GM12878 (cell line): ENCODE results near the gene EXOC3L1. TPM values are rescaled to one million over a fixed set of nuclear protein-coding genes. Genes with fewer than 3 reads are reported as not detected.
A peak's percentile ranks its signal among the peaks of the same experiment; 100 is the strongest.

Experiments used
- ATAC-seq: fragments of 200-7000 bp; cut with Tn5 transposase; 3 replicates; pipeline ENCODE4 v1.9.1; 2020; ENCODE audit warnings: mild to moderate bottlenecking, moderate library complexity
- BruUV-seq: library from RNA; stranded (reverse); fragments of 400-500 nt; replicated peaks from 2 replicates; lab custom pipeline; 2021; lab: Mats Ljungman, UMichigan
- CTCF ChIA-PET: fragments of 300-600 bp; sonication (Branson Sonifier 250); formaldehyde crosslinking; extraction: SDS; loops from one replicate; lab custom pipeline; 2021; ENCODE audit warnings: inconsistent platforms; lab: Yijun Ruan, JAX
- POLR2A ChIA-PET: fragments of 350-600 bp; formaldehyde crosslinking; extraction: SDS; loops from one replicate; lab custom pipeline; 2021; ENCODE audit warnings: inconsistent platforms; lab: Charles Lee
- RAD21 ChIA-PET: fragments of 300-600 bp; sonication (Branson Sonifier 250); formaldehyde crosslinking; loops from one replicate; lab custom pipeline; 2023; ENCODE audit warnings: antibody characterized with exemption; ENCODE audit not compliant: unreplicated experiment; lab: Charles Lee
- SMC1A ChIA-PET: fragments of 300-600 bp; sonication (Branson Sonifier 250); formaldehyde crosslinking; loops from one replicate; lab custom pipeline; 2023; ENCODE audit not compliant: unreplicated experiment, uncharacterized antibody; lab: Charles Lee
- DNase-seq: peaks from one replicate; pipeline ENCODE4 v3.0.0-alpha.2; 2011; ENCODE audit warnings: low read depth, low spot score
- FAIRE-seq: peaks from 3 replicates; lab custom pipeline; 2011; peaks lifted over from hg19 to GRCh38; lab: Jason Lieb, UNC
- H2AFZ ChIP-seq: 2 replicates; pipeline ENCODE4 v1.6.0; 2011; ENCODE audit warnings: low read depth, low read length, control low read depth; ENCODE audit not compliant: control insufficient read depth
- H3K27ac ChIP-seq: 2 replicates; pipeline ENCODE4 v1.5.1; 2011; ENCODE audit warnings: control low read depth; ENCODE audit not compliant: control insufficient read depth, insufficient read depth
- H3K27me3 ChIP-seq, 2 experiments: replicated peaks in 1 of 2; 2 replicates each; pipeline versions ENCODE4 v1.6.0 to v1.6.1; 2011; ENCODE audit warnings: low read length in 1 of 2; ENCODE audit not compliant: control insufficient read depth in 2 of 2, insufficient read depth in 2 of 2
- H3K36me3 ChIP-seq, 2 experiments: 2 replicates each; pipeline ENCODE4 v1.5.1; 2011; ENCODE audit warnings: low read length in 1 of 2; ENCODE audit not compliant: control insufficient read depth in 2 of 2, insufficient read depth in 2 of 2
- H3K4me1 ChIP-seq: 2 replicates; pipeline ENCODE4 v1.6.1; 2011; ENCODE audit warnings: mild to moderate bottlenecking, low read length, moderate library complexity, mixed read lengths; ENCODE audit not compliant: control insufficient read depth, insufficient read depth
- H3K4me2 ChIP-seq: 2 replicates; pipeline ENCODE4 v1.6.0; 2011; ENCODE audit warnings: control low read depth; ENCODE audit not compliant: control insufficient read depth, insufficient read depth
- H3K4me3 ChIP-seq: fragments of 200-600 bp; sonication (generic); 2 replicates; pipeline ENCODE4 v1.5.1; 2016
- H3K79me2 ChIP-seq: 2 replicates; pipeline ENCODE4 v1.6.0; 2011; ENCODE audit warnings: low read length; ENCODE audit not compliant: control insufficient read depth, insufficient read depth
- H3K9ac ChIP-seq: 2 replicates; pipeline ENCODE4 v1.8.0; 2011; ENCODE audit warnings: low read length, control low read depth, mixed read lengths; ENCODE audit not compliant: control insufficient read depth, insufficient read depth
- H3K9me3 ChIP-seq: replicated peaks from 3 replicates; pipeline ENCODE4 v1.5.1; 2011; ENCODE audit warnings: mild to moderate bottlenecking, low read length; ENCODE audit not compliant: control insufficient read depth, insufficient read depth
- H4K20me1 ChIP-seq: 2 replicates; pipeline ENCODE4 v1.6.0; 2011; ENCODE audit not compliant: control insufficient read depth, insufficient read depth
- BRCA1 ChIP-seq: IDR thresholded peaks from 2 replicates; pipeline ENCODE4 v1.6.1; 2011; ENCODE audit warnings: low read depth, low read length, improper control_type of control experiment
- PAX5 ChIP-seq: IDR thresholded peaks from 2 replicates; pipeline ENCODE4 v1.6.1; 2011; ENCODE audit warnings: low read depth, low read length, borderline replicate concordance
- POLR2AphosphoS5 ChIP-seq: IDR thresholded peaks from 2 replicates; pipeline ENCODE4 v1.6.1; 2011; ENCODE audit warnings: mild to moderate bottlenecking, low read length, inconsistent platforms
- RFX5 ChIP-seq: IDR thresholded peaks from 2 replicates; pipeline ENCODE4 v1.6.1; 2011; ENCODE audit warnings: low read depth, low read length, improper control_type of control experiment
- WGBS: methylation state at CpG from one replicate; pipeline ENCODE4 v1.1.6; 2016; ENCODE audit warnings: low lambda C conversion rate; ENCODE audit not compliant: insufficient replicate concordance, insufficient coverage; ENCODE audit errors: missing lambda C conversion rate; 5-methylcytosine and 5-hydroxymethylcytosine counted together
- in situ Hi-C: fragments of 300-500 bp; cut with MboI; formaldehyde crosslinking; loops from 9 replicates; pipeline ENCODE4 v1.14.3; 2018; ENCODE audit warnings: mixed read lengths
- intact Hi-C: fragments of 100-400 bp; cut with micrococcal nuclease; formaldehyde crosslinking; loops from one replicate; pipeline ENCODE4 v1.14.2; 2022; ENCODE audit not compliant: unreplicated experiment
- polyA plus RNA-seq, 11 experiments: library from polyadenylated mRNA; depleted of rRNA in 4 of 11; unstranded in 6 of 11; stranded (reverse) in 5 of 11; fragments of >200 nt; fragmentation: Nextera tagmentation in 4 of 11; fragmentation: Illumina TruSeq in 1 of 11; extraction: Ambion mirVana in 4 of 11; extraction: Trizol in 1 of 11; gene quantifications; 1 replicate in 1 of 11; 2 replicates in 10 of 11; pipeline versions ENCODE4 v1.2.1 to v1.2.3, GENCODE V29; 2011 to 2016; ENCODE audit warnings: inconsistent platforms in 2 of 11, missing spikeins in 2 of 11, low read depth in 1 of 11
- total RNA-seq, 4 experiments: library from RNA; depleted of rRNA in 3 of 4; stranded (reverse); fragments of >200 nt in 3 of 4; fragmentation: Illumina TruSeq in 1 of 4; extraction: Trizol in 1 of 4; gene quantifications; 2 replicates each; pipeline versions ENCODE4 v1.2.1 to v1.2.3, GENCODE V29; 2013 to 2021
- TF ChIP-seq, protein P1 (sequence below): fragments of 450-650 bp; conservative IDR thresholded peaks from 2 replicates; pipeline ENCODE4 v1.6.1; 2017; ENCODE audit warnings: mild to moderate bottlenecking, moderate library complexity
- TF ChIP-seq, protein P2 (sequence below): fragments of 450-650 bp; formaldehyde crosslinking; IDR thresholded peaks from 2 replicates; pipeline ENCODE4 v1.4.0; 2020; ENCODE audit warnings: mild to moderate bottlenecking, moderate library complexity
- TF ChIP-seq, protein P3 (sequence below): fragments of 450-650 bp; IDR thresholded peaks from 2 replicates; pipeline ENCODE4 v1.6.1; 2016; ENCODE audit warnings: mild to moderate bottlenecking
- TF ChIP-seq, protein P4 (sequence below): fragments of 450-650 bp; formaldehyde crosslinking; IDR thresholded peaks from 2 replicates; pipeline ENCODE4 v1.5.0; 2022; ENCODE audit warnings: mild to moderate bottlenecking, missing genetic modification characterization

EXOC3L1 gene
- total and polyA plus RNA-seq, 10 of the 15 experiments (the other 5 are each of a cell fraction or from before 2014, with no cell fraction given), result 0.07 to 0.42 TPM; not detected in 8

DNA sequence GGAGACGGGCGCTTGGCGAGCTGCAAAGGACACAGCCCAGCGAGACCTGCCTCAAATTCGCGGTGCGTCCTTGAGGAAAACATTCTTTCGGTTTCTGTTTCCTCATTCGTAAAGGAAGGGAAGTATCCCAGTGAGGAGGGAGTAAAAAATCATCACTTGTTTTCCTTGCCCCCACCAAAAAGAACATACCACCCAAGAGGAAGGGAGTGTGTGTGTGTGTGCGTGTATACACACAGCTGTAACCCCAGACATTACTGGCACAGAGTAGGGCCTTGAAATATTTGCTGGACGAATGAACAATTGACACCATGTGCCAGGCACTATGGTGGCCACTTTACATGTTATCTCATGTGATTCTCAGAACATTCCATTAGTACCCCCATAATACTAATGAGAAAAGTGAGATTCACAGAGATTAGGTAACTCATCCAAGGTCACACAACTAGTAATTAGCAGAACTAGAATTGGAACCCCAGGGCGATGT, 4.2 kb downstream of the EXOC3L1 start:
- Histone ChIP-seq H3K79me2 (peaks cover 5% of the 10 kb centered on the region), H2AFZ (no peak overlapping the region), H3K4me2 (no peak overlapping the region), H3K36me3 (no peaks in the 10 kb centered on the region), H3K27ac (no peak overlapping the region), H3K4me3 (no peak overlapping the region), H3K27me3 (peaks cover 0 to 3% of the 10 kb centered on the region in 2 experiments; a peak in 2 of 4 replicates), H4K20me1 (no peaks in the 10 kb centered on the region), H3K9ac (no peak overlapping the region), H3K4me1 (peaks cover 4% of the 10 kb centered on the region), H3K9me3 (no peaks in the 10 kb centered on the region)
- ChIA-PET POLR2A (interaction anchor here (1.0 to 1.2 kb wide), 3 partner anchors 25 to 172 kb away, joined by 3 to 6 read pairs (median 3); partner anchors contain the start of genes FBXL8, TMEM208 and TRADD), RAD21 (interaction anchor here (0.6 to 2.3 kb wide), 11 partner anchors 11 to 252 kb away, joined by 3 to 9 read pairs (median 3); partner anchors contain the start of genes FBXL8, NOL3 and TRADD), CTCF (interaction anchor here (0.5 to 2.9 kb wide), 32 partner anchors 9 to 235 kb away, joined by 3 to 34 read pairs (median 4); partner anchors contain the start of genes B3GNT9, CBFB, FBXL8 and NOL3), SMC1A (interaction anchor here (0.9 to 1.7 kb wide), 6 partner anchors 11 to 211 kb away, joined by 3 to 9 read pairs (median 6); no protein-coding TSS in a partner anchor)
- in situ Hi-C loops (no loop called here), intact Hi-C loops (loop anchor here (1.0 to 2.0 kb wide), 4 partner anchors 61 to 231 kb away; partner anchors contain the start of gene FHOD1)
- BruUV-seq, result no TSS peak
- under 1% methylated on average over 12 of the region's 12 CpGs for WGBS
- no peak for FAIRE-seq
- no peak for ATAC-seq
- TF ChIP-seq PAX5, result no peak
- no peak for TF ChIP-seq RFX5
- TF ChIP-seq, protein P1, sequence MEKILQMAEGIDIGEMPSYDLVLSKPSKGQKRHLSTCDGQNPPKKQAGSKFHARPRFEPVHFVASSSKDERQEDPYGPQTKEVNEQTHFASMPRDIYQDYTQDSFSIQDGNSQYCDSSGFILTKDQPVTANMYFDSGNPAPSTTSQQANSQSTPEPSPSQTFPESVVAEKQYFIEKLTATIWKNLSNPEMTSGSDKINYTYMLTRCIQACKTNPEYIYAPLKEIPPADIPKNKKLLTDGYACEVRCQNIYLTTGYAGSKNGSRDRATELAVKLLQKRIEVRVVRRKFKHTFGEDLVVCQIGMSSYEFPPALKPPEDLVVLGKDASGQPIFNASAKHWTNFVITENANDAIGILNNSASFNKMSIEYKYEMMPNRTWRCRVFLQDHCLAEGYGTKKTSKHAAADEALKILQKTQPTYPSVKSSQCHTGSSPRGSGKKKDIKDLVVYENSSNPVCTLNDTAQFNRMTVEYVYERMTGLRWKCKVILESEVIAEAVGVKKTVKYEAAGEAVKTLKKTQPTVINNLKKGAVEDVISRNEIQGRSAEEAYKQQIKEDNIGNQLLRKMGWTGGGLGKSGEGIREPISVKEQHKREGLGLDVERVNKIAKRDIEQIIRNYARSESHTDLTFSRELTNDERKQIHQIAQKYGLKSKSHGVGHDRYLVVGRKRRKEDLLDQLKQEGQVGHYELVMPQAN, result no peak
- TF ChIP-seq, protein P2, sequence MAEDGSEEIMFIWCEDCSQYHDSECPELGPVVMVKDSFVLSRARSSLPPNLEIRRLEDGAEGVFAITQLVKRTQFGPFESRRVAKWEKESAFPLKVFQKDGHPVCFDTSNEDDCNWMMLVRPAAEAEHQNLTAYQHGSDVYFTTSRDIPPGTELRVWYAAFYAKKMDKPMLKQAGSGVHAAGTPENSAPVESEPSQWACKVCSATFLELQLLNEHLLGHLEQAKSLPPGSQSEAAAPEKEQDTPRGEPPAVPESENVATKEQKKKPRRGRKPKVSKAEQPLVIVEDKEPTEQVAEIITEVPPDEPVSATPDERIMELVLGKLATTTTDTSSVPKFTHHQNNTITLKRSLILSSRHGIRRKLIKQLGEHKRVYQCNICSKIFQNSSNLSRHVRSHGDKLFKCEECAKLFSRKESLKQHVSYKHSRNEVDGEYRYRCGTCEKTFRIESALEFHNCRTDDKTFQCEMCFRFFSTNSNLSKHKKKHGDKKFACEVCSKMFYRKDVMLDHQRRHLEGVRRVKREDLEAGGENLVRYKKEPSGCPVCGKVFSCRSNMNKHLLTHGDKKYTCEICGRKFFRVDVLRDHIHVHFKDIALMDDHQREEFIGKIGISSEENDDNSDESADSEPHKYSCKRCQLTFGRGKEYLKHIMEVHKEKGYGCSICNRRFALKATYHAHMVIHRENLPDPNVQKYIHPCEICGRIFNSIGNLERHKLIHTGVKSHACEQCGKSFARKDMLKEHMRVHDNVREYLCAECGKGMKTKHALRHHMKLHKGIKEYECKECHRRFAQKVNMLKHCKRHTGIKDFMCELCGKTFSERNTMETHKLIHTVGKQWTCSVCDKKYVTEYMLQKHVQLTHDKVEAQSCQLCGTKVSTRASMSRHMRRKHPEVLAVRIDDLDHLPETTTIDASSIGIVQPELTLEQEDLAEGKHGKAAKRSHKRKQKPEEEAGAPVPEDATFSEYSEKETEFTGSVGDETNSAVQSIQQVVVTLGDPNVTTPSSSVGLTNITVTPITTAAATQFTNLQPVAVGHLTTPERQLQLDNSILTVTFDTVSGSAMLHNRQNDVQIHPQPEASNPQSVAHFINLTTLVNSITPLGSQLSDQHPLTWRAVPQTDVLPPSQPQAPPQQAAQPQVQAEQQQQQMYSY (CRISPR knock-in tag), result no peak
- TF ChIP-seq, protein P3, sequence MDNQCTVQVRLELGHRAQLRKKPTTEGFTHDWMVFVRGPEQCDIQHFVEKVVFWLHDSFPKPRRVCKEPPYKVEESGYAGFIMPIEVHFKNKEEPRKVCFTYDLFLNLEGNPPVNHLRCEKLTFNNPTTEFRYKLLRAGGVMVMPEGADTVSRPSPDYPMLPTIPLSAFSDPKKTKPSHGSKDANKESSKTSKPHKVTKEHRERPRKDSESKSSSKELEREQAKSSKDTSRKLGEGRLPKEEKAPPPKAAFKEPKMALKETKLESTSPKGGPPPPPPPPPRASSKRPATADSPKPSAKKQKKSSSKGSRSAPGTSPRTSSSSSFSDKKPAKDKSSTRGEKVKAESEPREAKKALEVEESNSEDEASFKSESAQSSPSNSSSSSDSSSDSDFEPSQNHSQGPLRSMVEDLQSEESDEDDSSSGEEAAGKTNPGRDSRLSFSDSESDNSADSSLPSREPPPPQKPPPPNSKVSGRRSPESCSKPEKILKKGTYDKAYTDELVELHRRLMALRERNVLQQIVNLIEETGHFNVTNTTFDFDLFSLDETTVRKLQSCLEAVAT, result 0 out of 2 replicates have a peak, but pooled peaks have one; percentile 5
- TF ChIP-seq, protein P4, sequence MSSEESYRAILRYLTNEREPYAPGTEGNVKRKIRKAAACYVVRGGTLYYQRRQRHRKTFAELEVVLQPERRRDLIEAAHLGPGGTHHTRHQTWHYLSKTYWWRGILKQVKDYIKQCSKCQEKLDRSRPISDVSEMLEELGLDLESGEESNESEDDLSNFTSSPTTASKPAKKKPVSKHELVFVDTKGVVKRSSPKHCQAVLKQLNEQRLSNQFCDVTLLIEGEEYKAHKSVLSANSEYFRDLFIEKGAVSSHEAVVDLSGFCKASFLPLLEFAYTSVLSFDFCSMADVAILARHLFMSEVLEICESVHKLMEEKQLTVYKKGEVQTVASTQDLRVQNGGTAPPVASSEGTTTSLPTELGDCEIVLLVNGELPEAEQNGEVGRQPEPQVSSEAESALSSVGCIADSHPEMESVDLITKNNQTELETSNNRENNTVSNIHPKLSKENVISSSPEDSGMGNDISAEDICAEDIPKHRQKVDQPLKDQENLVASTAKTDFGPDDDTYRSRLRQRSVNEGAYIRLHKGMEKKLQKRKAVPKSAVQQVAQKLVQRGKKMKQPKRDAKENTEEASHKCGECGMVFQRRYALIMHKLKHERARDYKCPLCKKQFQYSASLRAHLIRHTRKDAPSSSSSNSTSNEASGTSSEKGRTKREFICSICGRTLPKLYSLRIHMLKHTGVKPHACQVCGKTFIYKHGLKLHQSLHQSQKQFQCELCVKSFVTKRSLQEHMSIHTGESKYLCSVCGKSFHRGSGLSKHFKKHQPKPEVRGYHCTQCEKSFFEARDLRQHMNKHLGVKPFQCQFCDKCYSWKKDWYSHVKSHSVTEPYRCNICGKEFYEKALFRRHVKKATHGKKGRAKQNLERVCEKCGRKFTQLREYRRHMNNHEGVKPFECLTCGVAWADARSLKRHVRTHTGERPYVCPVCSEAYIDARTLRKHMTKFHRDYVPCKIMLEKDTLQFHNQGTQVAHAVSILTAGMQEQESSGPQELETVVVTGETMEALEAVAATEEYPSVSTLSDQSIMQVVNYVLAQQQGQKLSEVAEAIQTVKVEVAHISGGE, result no peak
- no peak for TF ChIP-seq BRCA1
- no peak for TF ChIP-seq POLR2AphosphoS5
- no peak for DNase-seq
